ENCODE measurements around the gene ARF6.

ARF6 gene

GRCh38 chr14:49892636-49893308 is at the start of gene ARF6:
Gene ARF6, plus strand, starts transcription at chr14:49893082. Its CDS starts 655 bp downstream, at chr14:49893737.
- DNase-seq (ENCODE audit: low spot score) (peak; percentile 83), FAIRE-seq (no peak)

GRCh38 chr14:49849213-49849847 is 43.6 kb upstream of the ARF6 start:
- FAIRE-seq (no peak), DNase-seq (ENCODE audit: low spot score) (no peak)

- DNase-seq (ENCODE audit: low spot score) (no peak), FAIRE-seq (no peak)
Measured at GRCh38 chr14:49851813-49852212, 41.1 kb upstream of the ARF6 start.

- peak; percentile 61 for DNase-seq (ENCODE audit: low spot score)
- no peak for FAIRE-seq
Measured at GRCh38 chr14:49852301-49853157, 40.4 kb upstream of the ARF6 start, which contains the start of gene NEMF. Gene NEMF, minus strand, starts transcription at chr14:49852788. Its CDS starts 35 bp downstream, at chr14:49852753.

- no peak for DNase-seq (ENCODE audit: low spot score)
- no peak for FAIRE-seq
Measured at GRCh38 chr14:49853158-49853477, 39.8 kb upstream of the ARF6 start.

GRCh38 chr14:49853572-49854375 is 39.1 kb upstream of the ARF6 start:
- FAIRE-seq (no peak), DNase-seq (ENCODE audit: low spot score) (no peak)

GRCh38 chr14:49857427-49858003 is 35.4 kb upstream of the ARF6 start:
- FAIRE-seq (no peak), DNase-seq (ENCODE audit: low spot score) (no peak)

GRCh38 chr14:49858383-49858782 is 34.5 kb upstream of the ARF6 start:
- no peak for DNase-seq (ENCODE audit: low spot score)
- FAIRE-seq, result no peak

- no peak for FAIRE-seq
- no peak for DNase-seq (ENCODE audit: low spot score)
Measured at GRCh38 chr14:49860988-49861698, 31.7 kb upstream of the ARF6 start.

GRCh38 chr14:49861699-49862088 is 31.2 kb upstream of the ARF6 start:
- FAIRE-seq (no peak), DNase-seq (ENCODE audit: low spot score) (peak; percentile 32)

GRCh38 chr14:49862089-49862673 is 30.7 kb upstream of the ARF6 start:
- DNase-seq (ENCODE audit: low spot score) (peak; percentile 76), FAIRE-seq (no peak)

GRCh38 chr14:49863487-49864281 is 29.2 kb upstream of the ARF6 start:
- FAIRE-seq (no peak), DNase-seq (ENCODE audit: low spot score) (no peak)

GRCh38 chr14:49865431-49865859 is 27.4 kb upstream of the ARF6 start:
- DNase-seq (ENCODE audit: low spot score) (peak; percentile 22), FAIRE-seq (no peak)

GRCh38 chr14:49867831-49868719 is 24.8 kb upstream of the ARF6 start:
- FAIRE-seq (peak; percentile 7), DNase-seq (ENCODE audit: low spot score) (peak; percentile 85)

- DNase-seq (ENCODE audit: low spot score) (no peak), FAIRE-seq (no peak)
Measured at GRCh38 chr14:49868720-49869114, 24.2 kb upstream of the ARF6 start.

GRCh38 chr14:49870908-49871307 is 22.0 kb upstream of the ARF6 start:
- DNase-seq (ENCODE audit: low spot score), result no peak
- no peak for FAIRE-seq

- DNase-seq (ENCODE audit: low spot score), result peak; percentile 20
- peak; percentile 62 for FAIRE-seq
Measured at GRCh38 chr14:49873548-49873947, 19.3 kb upstream of the ARF6 start.

- FAIRE-seq, result no peak
- no peak for DNase-seq (ENCODE audit: low spot score)
Measured at GRCh38 chr14:49875640-49876198, 17.2 kb upstream of the ARF6 start.
